SU-DHL-6 (cell line): ENCODE measurements around the gene NEAT1.

Source experiments
- EZH2phosphoT487 ChIP-seq: fragments of 200-600 bp; sonication (generic), shearing (Covaris generic); conservative IDR thresholded peaks from 2 replicates; pipeline ENCODE4 v1.6.1; 2018; ENCODE audit warnings: mild to moderate bottlenecking, antibody characterized with exemption, low read length, moderate library complexity, mixed read lengths
- TF ChIP-seq, protein P1 (sequence below): fragments of 200-600 bp; sonication (generic); IDR thresholded peaks from one replicate; pipeline ENCODE4 v1.5.1; 2017; ENCODE audit warnings: antibody characterized with exemption, mild to moderate bottlenecking, low read length, moderate library complexity; ENCODE audit not compliant: insufficient read depth, poor library complexity, severe bottlenecking

DNA sequence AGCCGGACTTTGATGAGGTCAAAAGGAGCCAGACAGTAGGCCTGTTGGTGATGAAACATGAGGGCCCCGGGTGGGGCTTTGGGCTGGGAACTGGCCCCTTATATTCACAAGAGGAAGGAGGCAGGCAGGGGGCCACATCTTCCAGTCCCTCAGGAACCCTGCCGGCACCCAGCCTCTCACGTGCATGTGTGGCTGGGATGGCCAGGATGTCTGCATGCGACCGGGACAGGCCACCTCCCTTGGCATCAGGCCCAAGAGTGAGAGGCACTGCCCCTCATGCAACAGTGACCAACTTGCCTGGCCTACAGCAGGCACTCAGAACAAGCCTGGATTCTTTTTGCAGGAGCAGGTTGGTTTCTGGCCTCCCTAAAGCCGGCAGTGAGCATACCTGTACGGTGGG, 45.6 kb upstream of the NEAT1 start:
- TF ChIP-seq, protein P1, sequence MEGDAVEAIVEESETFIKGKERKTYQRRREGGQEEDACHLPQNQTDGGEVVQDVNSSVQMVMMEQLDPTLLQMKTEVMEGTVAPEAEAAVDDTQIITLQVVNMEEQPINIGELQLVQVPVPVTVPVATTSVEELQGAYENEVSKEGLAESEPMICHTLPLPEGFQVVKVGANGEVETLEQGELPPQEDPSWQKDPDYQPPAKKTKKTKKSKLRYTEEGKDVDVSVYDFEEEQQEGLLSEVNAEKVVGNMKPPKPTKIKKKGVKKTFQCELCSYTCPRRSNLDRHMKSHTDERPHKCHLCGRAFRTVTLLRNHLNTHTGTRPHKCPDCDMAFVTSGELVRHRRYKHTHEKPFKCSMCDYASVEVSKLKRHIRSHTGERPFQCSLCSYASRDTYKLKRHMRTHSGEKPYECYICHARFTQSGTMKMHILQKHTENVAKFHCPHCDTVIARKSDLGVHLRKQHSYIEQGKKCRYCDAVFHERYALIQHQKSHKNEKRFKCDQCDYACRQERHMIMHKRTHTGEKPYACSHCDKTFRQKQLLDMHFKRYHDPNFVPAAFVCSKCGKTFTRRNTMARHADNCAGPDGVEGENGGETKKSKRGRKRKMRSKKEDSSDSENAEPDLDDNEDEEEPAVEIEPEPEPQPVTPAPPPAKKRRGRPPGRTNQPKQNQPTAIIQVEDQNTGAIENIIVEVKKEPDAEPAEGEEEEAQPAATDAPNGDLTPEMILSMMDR: no peak
- TF ChIP-seq EZH2phosphoT487: no peak
